Measurements from ENCODE around the gene GPSM3.
"Not testable (repeated sequence)": the region's sequence is repeated elsewhere in the genome, so short reads cannot be mapped to it uniquely, and the experiment has no call there.

The GPSM3 gene

GRCh38 chr6:32190054-32190851 lies 2.2 kb downstream of the GPSM3 start, which contains the start of gene PBX2:
TSS of gene PBX2 (minus strand) at chr6:32190202. CDS start at chr6:32189915, 287 bp downstream.
- peak; percentile 89 for DNase-seq (ENCODE audit: low spot score)
- no peak for TF ChIP-seq CTCF (IDR thresholded peaks at IDR 0.05; ENCODE audit: extremely low read depth, missing control alignments)

- DNase-seq (ENCODE audit: low spot score): no peak
- TF ChIP-seq CTCF (IDR thresholded peaks at IDR 0.05; ENCODE audit: extremely low read depth, missing control alignments): no peak
Observed at GRCh38 chr6:32189742-32190053, 2.7 kb downstream of the GPSM3 start.

GRCh38 chr6:32189069-32189741 lies 3.2 kb downstream of the GPSM3 start:
- DNase-seq (ENCODE audit: low spot score): no peak

GRCh38 chr6:32188381-32189068 lies 3.9 kb downstream of the GPSM3 start:
- no peak for TF ChIP-seq CTCF (IDR thresholded peaks at IDR 0.05; ENCODE audit: extremely low read depth, missing control alignments)
- no peak for DNase-seq (ENCODE audit: low spot score)

More at GRCh38 chr6:32189069-32189741, 3.2 kb downstream of the GPSM3 start:
- no peak for TF ChIP-seq CTCF (IDR thresholded peaks at IDR 0.05; ENCODE audit: extremely low read depth, missing control alignments)

GRCh38 chr6:32187725-32188380 lies 4.6 kb downstream of the GPSM3 start:
- not testable (repeated sequence) for DNase-seq (ENCODE audit: low spot score)

GRCh38 chr6:32187009-32187709 lies 5.3 kb downstream of the GPSM3 start:
- TF ChIP-seq CTCF (IDR thresholded peaks at IDR 0.05; ENCODE audit: extremely low read depth, missing control alignments): no peak
- DNase-seq (ENCODE audit: low spot score): no peak

GRCh38 chr6:32186151-32186840 lies 6.1 kb downstream of the GPSM3 start:
- DNase-seq (ENCODE audit: low spot score): not testable (repeated sequence)

- not testable (repeated sequence) for DNase-seq (ENCODE audit: low spot score)
Observed at GRCh38 chr6:32185681-32186131, 6.7 kb downstream of the GPSM3 start.

Measured in GM20000 (cell line).